Epithelial cell of esophagus (primary cell): Measurements from ENCODE around the gene LOXL3.
"Not testable (repeated sequence)": the region's sequence is repeated elsewhere in the genome, so short reads cannot be mapped to it uniquely, and the experiment has no call there.

Experiments
- DNase-seq: peaks from one replicate; pipeline ENCODE4 v3.0.0; 2010; ENCODE audit warnings: low read depth
- H3K4me3 ChIP-seq: 2 replicates; pipeline ENCODE4 v1.5.1; 2011; ENCODE audit warnings: mild to moderate bottlenecking, low read length, control low read depth
- TF ChIP-seq, protein P1 (sequence below): IDR thresholded peaks from 2 replicates; pipeline ENCODE4 v1.5.1; 2011; ENCODE audit warnings: low read depth, mild to moderate bottlenecking, low read length, control low read depth, inconsistent platforms; ENCODE audit not compliant: insufficient read depth; ENCODE audit errors: missing control alignments

LOXL3 gene

DNA sequence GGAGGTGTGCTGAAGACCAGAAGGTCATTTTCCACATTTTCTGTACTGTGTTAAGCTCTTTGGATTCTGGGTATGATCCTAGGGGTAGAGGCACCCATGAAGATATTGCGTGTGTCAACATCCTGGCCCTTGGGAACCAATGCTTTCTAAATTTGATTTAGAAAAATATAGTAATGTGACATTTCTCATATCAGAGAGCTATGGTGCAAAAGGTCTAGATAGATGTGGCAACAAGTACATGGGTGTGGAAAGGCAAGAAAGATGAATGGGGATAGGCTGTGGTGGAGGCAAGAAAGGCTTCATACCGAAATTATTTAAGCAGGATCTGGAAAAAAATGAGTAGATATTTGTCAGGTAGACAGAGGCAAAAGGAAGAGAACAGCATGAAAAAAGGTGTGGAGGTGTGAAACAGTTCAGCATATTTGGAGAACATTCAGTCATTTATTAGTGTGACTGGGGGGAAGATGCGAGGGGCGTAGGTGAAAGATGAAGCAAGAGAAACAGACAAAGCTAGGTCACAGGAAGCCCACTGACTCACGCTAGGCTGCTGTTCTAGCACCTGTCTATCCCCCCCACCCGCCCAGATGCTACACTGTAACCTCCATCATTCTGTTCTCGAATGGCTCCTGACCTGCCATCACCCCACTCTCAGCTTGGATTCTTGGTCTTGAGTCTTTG is 12.5 kb upstream of the LOXL3 start:
- TF ChIP-seq, protein P1, sequence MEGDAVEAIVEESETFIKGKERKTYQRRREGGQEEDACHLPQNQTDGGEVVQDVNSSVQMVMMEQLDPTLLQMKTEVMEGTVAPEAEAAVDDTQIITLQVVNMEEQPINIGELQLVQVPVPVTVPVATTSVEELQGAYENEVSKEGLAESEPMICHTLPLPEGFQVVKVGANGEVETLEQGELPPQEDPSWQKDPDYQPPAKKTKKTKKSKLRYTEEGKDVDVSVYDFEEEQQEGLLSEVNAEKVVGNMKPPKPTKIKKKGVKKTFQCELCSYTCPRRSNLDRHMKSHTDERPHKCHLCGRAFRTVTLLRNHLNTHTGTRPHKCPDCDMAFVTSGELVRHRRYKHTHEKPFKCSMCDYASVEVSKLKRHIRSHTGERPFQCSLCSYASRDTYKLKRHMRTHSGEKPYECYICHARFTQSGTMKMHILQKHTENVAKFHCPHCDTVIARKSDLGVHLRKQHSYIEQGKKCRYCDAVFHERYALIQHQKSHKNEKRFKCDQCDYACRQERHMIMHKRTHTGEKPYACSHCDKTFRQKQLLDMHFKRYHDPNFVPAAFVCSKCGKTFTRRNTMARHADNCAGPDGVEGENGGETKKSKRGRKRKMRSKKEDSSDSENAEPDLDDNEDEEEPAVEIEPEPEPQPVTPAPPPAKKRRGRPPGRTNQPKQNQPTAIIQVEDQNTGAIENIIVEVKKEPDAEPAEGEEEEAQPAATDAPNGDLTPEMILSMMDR: no peak
- no peak overlapping the region for H3K4me3 ChIP-seq
- DNase-seq: no peak

DNA sequence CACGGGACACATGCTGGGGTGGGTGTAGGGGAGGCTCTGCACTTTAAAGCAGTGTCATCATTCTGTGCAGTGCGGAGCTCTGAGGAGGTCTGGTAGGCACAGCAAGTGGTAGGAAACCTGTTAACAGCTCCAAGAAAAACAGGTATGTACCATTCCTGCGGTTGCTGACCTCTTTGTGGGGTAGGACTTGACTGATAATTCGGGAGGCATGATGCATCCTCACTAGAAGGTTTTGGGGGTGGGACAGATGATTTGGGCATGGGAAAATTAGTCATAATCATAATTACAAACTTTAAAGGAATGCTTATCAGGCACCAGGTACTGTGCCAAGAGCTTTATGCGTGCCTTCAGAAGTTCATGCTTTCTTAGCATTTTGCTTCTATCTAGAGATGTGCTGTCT is 10.5 kb upstream of the LOXL3 start:
- no peak overlapping the region for H3K4me3 ChIP-seq
- peak; percentile 64 for DNase-seq
- TF ChIP-seq, protein P1: no peak

DNA sequence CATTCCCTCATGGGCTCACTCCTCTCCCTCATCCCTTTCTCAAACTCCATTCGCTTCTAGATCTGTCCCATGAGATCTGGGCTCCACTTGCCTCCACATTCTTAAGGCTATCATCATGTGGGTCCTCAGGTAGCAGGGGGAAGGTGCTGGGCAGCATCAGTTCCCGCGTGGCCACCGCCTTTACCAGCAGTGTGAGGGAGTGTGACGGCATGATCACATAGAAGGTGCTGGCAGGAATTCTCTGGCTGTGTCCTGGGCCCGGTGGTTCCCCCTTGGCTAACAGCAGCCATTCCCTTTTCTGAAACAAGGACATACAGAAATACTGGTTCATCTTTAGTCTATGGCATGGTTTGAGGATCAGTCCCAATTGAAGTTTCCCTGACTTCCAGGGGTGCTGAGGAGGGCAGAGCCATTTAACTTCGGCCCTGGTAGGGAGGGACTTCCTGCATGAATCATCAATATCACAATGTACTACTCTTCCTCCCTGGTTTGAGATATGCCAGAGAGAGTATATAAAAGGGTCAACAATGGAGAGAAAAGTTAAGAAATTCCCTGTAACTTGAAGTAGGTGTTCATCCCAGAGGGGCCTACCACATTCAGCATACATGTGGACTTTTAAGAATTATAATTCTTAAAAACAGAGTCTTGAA is 8.5 kb upstream of the LOXL3 start:
- TF ChIP-seq, protein P1: no peak
- DNase-seq: no peak
- H3K4me3 ChIP-seq: no peak overlapping the region

DNA sequence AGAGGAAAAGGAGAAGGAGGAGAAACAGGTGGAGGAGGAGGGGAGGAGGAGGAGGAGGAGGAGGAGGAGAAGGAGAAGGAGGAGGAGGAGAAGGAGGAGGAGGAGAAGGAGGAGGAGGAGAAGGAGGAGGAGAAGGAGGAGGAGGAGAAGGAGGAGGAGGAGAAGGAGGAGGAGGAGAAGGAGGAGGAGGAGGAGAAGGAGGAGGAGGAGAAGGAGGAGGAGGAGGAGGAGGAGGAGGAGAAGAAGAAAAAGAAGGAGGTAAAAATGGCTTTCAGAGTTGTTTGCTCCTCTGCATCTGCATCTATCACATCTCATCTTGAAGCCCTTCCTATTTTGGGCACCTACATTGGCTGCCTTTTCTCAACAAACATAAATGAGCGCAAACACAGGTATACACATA is 7.3 kb upstream of the LOXL3 start:
- not testable (repeated sequence) for H3K4me3 ChIP-seq, DNase-seq

DNA sequence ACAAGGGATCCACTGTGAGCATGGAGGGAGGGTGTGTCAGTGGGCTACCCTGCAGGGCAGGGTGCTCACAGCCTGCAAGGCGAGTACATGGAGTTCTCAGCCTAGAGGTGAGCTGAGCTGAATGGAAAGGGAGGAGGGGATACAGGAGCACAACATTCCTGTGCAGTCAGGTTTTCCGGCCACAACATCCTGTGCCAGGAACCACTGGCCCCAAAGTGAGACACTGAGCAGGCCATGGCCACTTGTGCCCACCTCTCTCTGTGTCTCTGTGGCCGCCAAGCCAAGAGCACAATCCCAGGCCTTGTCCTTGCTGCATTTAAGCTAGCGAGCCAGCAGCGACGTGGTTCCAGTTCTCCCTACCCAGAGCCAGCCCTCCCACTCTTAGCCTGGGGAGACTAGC is 6.8 kb upstream of the LOXL3 start:
- H3K4me3 ChIP-seq: no peak overlapping the region
- TF ChIP-seq, protein P1: no peak
- peak; percentile 18 for DNase-seq

DNA sequence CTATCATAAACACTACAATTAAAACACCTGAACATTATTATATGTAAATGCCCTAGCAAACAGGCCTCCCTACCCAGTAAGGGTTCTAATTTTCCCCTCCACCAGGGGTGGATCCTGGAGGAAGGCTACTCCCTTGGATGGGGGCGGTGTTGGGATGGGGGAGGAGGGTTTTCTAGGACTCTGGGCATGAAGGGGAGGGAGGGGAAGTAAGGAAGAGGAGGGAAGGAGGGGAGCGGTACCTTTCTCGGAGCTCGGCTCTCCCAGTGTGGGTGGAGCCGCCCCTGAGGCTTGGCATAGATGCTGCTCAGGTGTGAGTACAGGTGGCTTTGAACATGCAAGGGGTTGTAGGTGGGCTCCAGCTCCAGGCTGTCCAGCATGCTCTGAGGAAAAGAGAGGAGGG is 6.2 kb upstream of the LOXL3 start:
- TF ChIP-seq, protein P1: no peak
- no peak for DNase-seq

DNA sequence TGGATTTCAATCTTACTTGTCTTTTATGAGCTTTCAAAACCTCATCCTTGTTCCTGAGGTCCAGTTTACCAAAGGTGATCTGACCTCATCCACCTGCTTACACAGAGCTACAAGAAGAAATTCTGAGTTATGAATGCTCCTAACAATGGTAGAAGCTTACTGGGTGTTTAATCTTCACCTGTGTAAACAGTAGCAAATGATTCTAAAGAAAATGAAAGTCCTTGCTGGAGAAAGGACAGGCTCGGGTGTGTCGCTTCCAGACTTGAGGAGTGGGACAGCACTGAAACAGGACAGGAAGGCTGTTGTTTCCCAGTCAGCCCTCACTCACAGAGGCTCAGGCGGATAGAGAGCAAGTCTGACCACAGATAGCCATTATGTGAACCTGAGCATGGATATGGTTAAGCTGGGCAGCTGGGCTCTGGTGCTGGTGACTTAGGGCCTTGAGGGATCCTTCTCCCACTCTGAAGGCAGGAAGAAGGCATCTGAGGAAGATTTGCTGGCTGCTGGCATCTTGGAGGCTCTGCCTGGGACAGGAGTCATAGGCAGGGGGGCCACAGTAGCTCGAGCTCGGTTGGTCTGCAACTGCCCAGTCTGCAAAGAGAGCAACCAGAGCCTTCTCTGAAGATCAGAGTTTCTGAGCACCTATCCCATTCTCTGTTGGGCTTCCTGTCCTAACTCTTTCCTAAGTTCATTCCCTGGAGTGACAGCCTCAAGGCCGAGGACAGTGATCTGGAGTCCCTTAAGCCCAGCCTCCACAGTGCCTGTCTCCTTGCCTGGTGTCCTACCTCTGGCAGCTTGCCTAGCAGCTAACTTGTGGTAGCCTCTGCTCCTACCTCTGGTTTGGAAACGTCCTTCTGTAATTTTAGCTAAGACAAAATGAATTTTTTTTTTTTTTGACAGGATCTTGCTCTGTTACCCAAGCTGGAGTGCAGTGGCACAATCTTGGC is 4.8 kb upstream of the LOXL3 start:
- H3K4me3 ChIP-seq: no peak overlapping the region
- no peak for DNase-seq
- TF ChIP-seq, protein P1: no peak

More for the DNA sequence above, 6.2 kb upstream of the LOXL3 start:
- no peak overlapping the region for H3K4me3 ChIP-seq
